PC-9 (cell line): ENCODE measurements around the gene CES5A. TPM values are rescaled to one million over a fixed set of nuclear protein-coding genes. Genes with fewer than 3 reads are reported as not detected.
A peak's percentile ranks its signal among the peaks of the same experiment; 100 is the strongest.

ENCODE experiments used
- BruUV-seq: library from RNA; stranded (reverse); fragments of 400-500 nt; replicated peaks from 2 replicates; lab custom pipeline; 2021; lab: Mats Ljungman, UMichigan
- CTCF ChIA-PET: fragments of 300-600 bp; sonication (Branson Sonifier 250); formaldehyde crosslinking; loops from one replicate; lab custom pipeline; 2022; ENCODE audit warnings: antibody characterized with exemption; lab: Charles Lee
- POLR2A ChIA-PET: fragments of 300-600 bp; sonication (Branson Sonifier 250); formaldehyde crosslinking; loops from one replicate; lab custom pipeline; 2022; ENCODE audit warnings: antibody characterized with exemption; ENCODE audit not compliant: unreplicated experiment; lab: Charles Lee
- DNase-seq, 2 experiments: peaks; one replicate each; pipeline versions ENCODE4 v3.0.0 to v3.0.0-alpha.2; 2015 to 2022; ENCODE audit warnings: mixed read lengths in 1 of 2
- H2AFZ ChIP-seq: fragments of 200-600 bp; sonication (generic); 2 replicates; pipeline ENCODE4 v1.8.1; 2017; ENCODE audit warnings: antibody characterized with exemption
- H3F3A ChIP-seq: fragments of 200-600 bp; sonication (generic); 2 replicates; pipeline ENCODE4 v1.8.1; 2017; ENCODE audit warnings: antibody characterized with exemption, mild to moderate bottlenecking, low read depth; ENCODE audit not compliant: insufficient read depth
- H3K27ac ChIP-seq: fragments of 200-600 bp; sonication (generic); 2 replicates; pipeline ENCODE4 v1.6.1; 2016; ENCODE audit warnings: mixed run types
- H3K27me3 ChIP-seq: fragments of 200-600 bp; sonication (generic); 2 replicates; pipeline ENCODE4 v1.6.1; 2016; ENCODE audit warnings: low read depth, mixed run types; ENCODE audit not compliant: insufficient read depth
- H3K36me3 ChIP-seq: fragments of 200-600 bp; sonication (generic); 2 replicates; pipeline ENCODE4 v1.6.1; 2016; ENCODE audit warnings: low read depth, mixed run types
- H3K4me1 ChIP-seq: fragments of 200-600 bp; sonication (generic); replicated peaks from 2 replicates; pipeline ENCODE4 v1.6.1; 2016; ENCODE audit warnings: mixed run types; ENCODE audit not compliant: insufficient read depth
- H3K4me2 ChIP-seq: fragments of 200-600 bp; sonication (generic); 2 replicates; pipeline ENCODE4 v1.6.1; 2017; ENCODE audit warnings: mixed run types
- H3K4me3 ChIP-seq: fragments of 200-600 bp; sonication (generic); 2 replicates; pipeline ENCODE4 v1.6.1; 2016; ENCODE audit warnings: mixed run types
- H3K79me2 ChIP-seq: fragments of 200-600 bp; sonication (generic); 2 replicates; pipeline ENCODE4 v1.6.1; 2017; ENCODE audit warnings: low read depth, mixed run types
- H3K9me2 ChIP-seq: fragments of 200-600 bp; sonication (generic); 2 replicates; pipeline ENCODE4 v1.8.1; 2017; ENCODE audit warnings: mild to moderate bottlenecking; ENCODE audit not compliant: insufficient read depth
- H3K9me3 ChIP-seq: fragments of 200-600 bp; sonication (generic); 2 replicates; pipeline ENCODE4 v1.8.1; 2016; ENCODE audit warnings: low read depth; ENCODE audit not compliant: insufficient read depth
- H4K20me1 ChIP-seq: fragments of 200-600 bp; sonication (generic); 2 replicates; pipeline ENCODE4 v1.8.1; 2017; ENCODE audit not compliant: insufficient read depth
- CTCF ChIP-seq: fragments of 200-600 bp; sonication (generic); conservative IDR thresholded peaks from 2 replicates; pipeline ENCODE4 v1.6.1; 2017; ENCODE audit warnings: mixed run types, antibody characterized with exemption, mild to moderate bottlenecking, moderate library complexity
- EZH2 ChIP-seq: fragments of 200-600 bp; sonication (generic); IDR thresholded peaks from 2 replicates; pipeline ENCODE4 v1.8.0; 2017; ENCODE audit warnings: antibody characterized with exemption, low read depth
- intact Hi-C: fragments of 100-400 bp; cut with micrococcal nuclease; formaldehyde crosslinking; loops from one replicate; pipeline ENCODE4 v1.10.0; 2022; ENCODE audit not compliant: unreplicated experiment
- total RNA-seq: library from RNA; stranded (reverse); gene quantifications from 2 replicates; pipeline ENCODE4 v1.2.3, GENCODE V29; 2021

The CES5A gene
- total RNA-seq, 1 experiment from 2014 or later = not detected

DNA sequence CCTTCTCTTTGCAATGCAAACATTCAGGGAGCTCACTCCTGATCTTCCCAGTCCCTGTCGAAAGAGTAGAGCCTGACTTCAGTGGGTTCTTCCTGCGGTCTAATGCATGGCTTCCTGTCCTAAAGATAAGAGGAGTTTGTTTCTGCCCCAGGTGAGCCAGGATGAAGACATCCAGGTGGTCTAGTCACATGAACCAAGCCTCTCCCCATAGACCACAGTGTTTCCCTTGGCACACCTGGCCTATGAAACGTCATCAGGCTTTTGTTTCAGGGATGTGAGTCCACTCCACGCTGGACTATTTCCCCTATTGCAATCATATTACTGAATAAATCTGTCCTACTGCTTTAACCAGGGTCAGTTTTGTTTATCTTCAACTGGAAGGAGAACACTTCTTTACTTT, 63.4 kb downstream of the CES5A start:
- no peaks in the 10 kb centered on the region for H3F3A ChIP-seq
- H3K79me2 ChIP-seq = no peaks in the 10 kb centered on the region
- ChIA-PET POLR2A (no interaction called here), CTCF (no interaction called here)
- H3K9me3 ChIP-seq = no peaks in the 10 kb centered on the region
- H3K4me2 ChIP-seq = no peak overlapping the region
- intact Hi-C loops = no loop called here
- DNase-seq = peak in 1 of 2 experiments; percentile 36
- no peaks in the 10 kb centered on the region for H4K20me1 ChIP-seq
- no peak overlapping the region for H3K4me3 ChIP-seq
- H3K36me3 ChIP-seq = no peaks in the 10 kb centered on the region
- H3K4me1 ChIP-seq = no peaks in the 10 kb centered on the region
- H3K27me3 ChIP-seq = peaks cover 77% of the 10 kb centered on the region
- no peaks in the 10 kb centered on the region for H3K9me2 ChIP-seq
- H2AFZ ChIP-seq = no peak overlapping the region
- BruUV-seq = TSS peak; percentile 13
- TF ChIP-seq EZH2 = no peak
- no peak for TF ChIP-seq CTCF
- no peak overlapping the region for H3K27ac ChIP-seq

GRCh38 chr16:55810451-55810961, 64.7 kb downstream of the CES5A start:
- H3K79me2 ChIP-seq = no peaks in the 10 kb centered on the region
- H3K4me2 ChIP-seq = no peak overlapping the region
- no TSS peak for BruUV-seq
- ChIA-PET POLR2A (no interaction called here), CTCF (no interaction called here)
- no peaks in the 10 kb centered on the region for H3K36me3 ChIP-seq
- H3K9me2 ChIP-seq = no peaks in the 10 kb centered on the region
- DNase-seq = peak in 1 of 2 experiments; percentile 31
- peaks cover 64% of the 10 kb centered on the region for H3K27me3 ChIP-seq
- H4K20me1 ChIP-seq = no peaks in the 10 kb centered on the region
- no peak overlapping the region for H3K4me3 ChIP-seq
- no peaks in the 10 kb centered on the region for H3F3A ChIP-seq
- no peaks in the 10 kb centered on the region for H3K4me1 ChIP-seq
- no peak overlapping the region for H3K27ac ChIP-seq
- H3K9me3 ChIP-seq = no peaks in the 10 kb centered on the region
- no peak overlapping the region for H2AFZ ChIP-seq
- intact Hi-C loops = no loop called here
- TF ChIP-seq CTCF (no peak), EZH2 (no peak)

- Histone ChIP-seq H3K9me3 (no peaks in the 10 kb centered on the region), H2AFZ (no peak overlapping the region), H3K4me3 (no peak overlapping the region), H3K27me3 (peaks cover 59% of the 10 kb centered on the region), H3K27ac (no peak overlapping the region), H3K4me2 (no peak overlapping the region), H3F3A (no peaks in the 10 kb centered on the region), H4K20me1 (no peaks in the 10 kb centered on the region), H3K4me1 (no peaks in the 10 kb centered on the region), H3K9me2 (no peaks in the 10 kb centered on the region), H3K36me3 (no peaks in the 10 kb centered on the region), H3K79me2 (no peaks in the 10 kb centered on the region)
- intact Hi-C loops = no loop called here
- no TSS peak for BruUV-seq
- no peak for DNase-seq
- ChIA-PET POLR2A (no interaction called here), CTCF (no interaction called here)
- TF ChIP-seq EZH2 (no peak), CTCF (no peak)
Measured at GRCh38 chr16:55809851-55810250, 65.3 kb downstream of the CES5A start.
